AG04450 (cell line): ENCODE data around the gene JPH4. TPM values are rescaled to one million over a fixed set of nuclear protein-coding genes. Genes with fewer than 3 reads are reported as not detected.
"Not testable (repeated sequence)": the region's sequence is repeated elsewhere in the genome, so short reads cannot be mapped to it uniquely, and the experiment has no call there.

ENCODE experiments used
- CTCF ChIA-PET: fragments of 300-600, 350-600 bp; formaldehyde crosslinking; extraction: SDS; loops from one replicate; lab custom pipeline; 2022; ENCODE audit warnings: antibody characterized with exemption, inconsistent platforms; lab: Charles Lee
- POLR2A ChIA-PET: fragments of 350-600 bp; formaldehyde crosslinking; extraction: SDS; loops from one replicate; lab custom pipeline; 2021; ENCODE audit warnings: antibody characterized with exemption, inconsistent platforms; lab: Yijun Ruan, JAX
- DNase-seq: peaks from one replicate; pipeline ENCODE4 v3.0.0-alpha.2; 2011; ENCODE audit warnings: low read depth, low spot score
- H3K27ac ChIP-seq: one replicate; pipeline ENCODE4 v1.5.1; 2012; ENCODE audit warnings: low read depth, low read length, control low read depth
- H3K27me3 ChIP-seq: one replicate; pipeline ENCODE4 v1.6.0; 2012; ENCODE audit warnings: low read length; ENCODE audit not compliant: control insufficient read depth, insufficient read depth
- H3K4me3 ChIP-seq: 2 replicates; pipeline ENCODE4 v1.5.1; 2011; ENCODE audit warnings: mild to moderate bottlenecking, low read depth, low read length, control low read depth
- H3K9me3 ChIP-seq: 2 replicates; pipeline ENCODE4 v1.5.1; 2012; ENCODE audit warnings: low read length; ENCODE audit not compliant: control insufficient read depth, insufficient read depth
- polyA plus RNA-seq: library from polyadenylated mRNA; depleted of rRNA; stranded (reverse); fragments of >200 nt; gene quantifications from 2 replicates; pipeline ENCODE4 v1.2.3, GENCODE V29; 2011
- TF ChIP-seq, protein P1 (sequence below): IDR thresholded peaks from 2 replicates; pipeline ENCODE4 v1.5.1; 2011; ENCODE audit warnings: low read depth, low read length, control low read depth, inconsistent platforms

Gene JPH4
- polyA plus RNA-seq, 1 experiment, result not detected

DNA sequence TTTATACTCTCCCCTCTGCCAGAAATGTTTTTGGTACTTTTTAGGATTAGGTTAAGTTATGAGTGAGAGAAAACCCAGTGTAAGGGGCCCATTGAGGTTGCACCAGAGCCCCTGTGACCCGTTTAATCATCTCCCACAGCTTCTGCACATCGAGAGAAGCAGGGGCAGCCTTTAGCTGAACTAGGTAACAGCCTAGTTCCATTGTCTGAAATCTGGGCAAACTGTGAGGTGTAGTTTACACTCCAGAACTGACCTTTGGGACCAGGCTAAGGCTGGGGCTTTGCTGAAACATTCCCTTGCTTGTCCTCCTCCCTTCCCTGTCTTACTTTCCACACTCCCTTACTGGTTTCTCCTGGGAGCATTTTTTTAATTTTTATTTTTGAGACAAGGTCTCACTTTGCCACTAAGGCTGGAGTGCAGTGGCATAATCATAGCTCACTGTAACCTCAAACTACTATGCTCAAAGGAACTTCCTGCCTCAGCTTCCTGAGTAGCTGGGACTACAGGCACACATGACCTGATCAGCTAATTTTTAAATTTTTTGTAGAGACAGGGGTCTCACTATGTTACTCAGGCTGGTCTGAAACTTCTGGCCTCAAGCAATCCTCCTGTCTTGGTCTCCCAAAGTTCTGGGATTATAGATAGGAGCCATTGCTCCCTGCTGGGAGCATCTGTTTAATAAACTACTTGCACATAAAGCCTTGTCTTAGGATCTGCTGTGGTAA, 31.7 kb upstream of the JPH4 start:
- TF ChIP-seq, protein P1, sequence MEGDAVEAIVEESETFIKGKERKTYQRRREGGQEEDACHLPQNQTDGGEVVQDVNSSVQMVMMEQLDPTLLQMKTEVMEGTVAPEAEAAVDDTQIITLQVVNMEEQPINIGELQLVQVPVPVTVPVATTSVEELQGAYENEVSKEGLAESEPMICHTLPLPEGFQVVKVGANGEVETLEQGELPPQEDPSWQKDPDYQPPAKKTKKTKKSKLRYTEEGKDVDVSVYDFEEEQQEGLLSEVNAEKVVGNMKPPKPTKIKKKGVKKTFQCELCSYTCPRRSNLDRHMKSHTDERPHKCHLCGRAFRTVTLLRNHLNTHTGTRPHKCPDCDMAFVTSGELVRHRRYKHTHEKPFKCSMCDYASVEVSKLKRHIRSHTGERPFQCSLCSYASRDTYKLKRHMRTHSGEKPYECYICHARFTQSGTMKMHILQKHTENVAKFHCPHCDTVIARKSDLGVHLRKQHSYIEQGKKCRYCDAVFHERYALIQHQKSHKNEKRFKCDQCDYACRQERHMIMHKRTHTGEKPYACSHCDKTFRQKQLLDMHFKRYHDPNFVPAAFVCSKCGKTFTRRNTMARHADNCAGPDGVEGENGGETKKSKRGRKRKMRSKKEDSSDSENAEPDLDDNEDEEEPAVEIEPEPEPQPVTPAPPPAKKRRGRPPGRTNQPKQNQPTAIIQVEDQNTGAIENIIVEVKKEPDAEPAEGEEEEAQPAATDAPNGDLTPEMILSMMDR, result no peak

DNA sequence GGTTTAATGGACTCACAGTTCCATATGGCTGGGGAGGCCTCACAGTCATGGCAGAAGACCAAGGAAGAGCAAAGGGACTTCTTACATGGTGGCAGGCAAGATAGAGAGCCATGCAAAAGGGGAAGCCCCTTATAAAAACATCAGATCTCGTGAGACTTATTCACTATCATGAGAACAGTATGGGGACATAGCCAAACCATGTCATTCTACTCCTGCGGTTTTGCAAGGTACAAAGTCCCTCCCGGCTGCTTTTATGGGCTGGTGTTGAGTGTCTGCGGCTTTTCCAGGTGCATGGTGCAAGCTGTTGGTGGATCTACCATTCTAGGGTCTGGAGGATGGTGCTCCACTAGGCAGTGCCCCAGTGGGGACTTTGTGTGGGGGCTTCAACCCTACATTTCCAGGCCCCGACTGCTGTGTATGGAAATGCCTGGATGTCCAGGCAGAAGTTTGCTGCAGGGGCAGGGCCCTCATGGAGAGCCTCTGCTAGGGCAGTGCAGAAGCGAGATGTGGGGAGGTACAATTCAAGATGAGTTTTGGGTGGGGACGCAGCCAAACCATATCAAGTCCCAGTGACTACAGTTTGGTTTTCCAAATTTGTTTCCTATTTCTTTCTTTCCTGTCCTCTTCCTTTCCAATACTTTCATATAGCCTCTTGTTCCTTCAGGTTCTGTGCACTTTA, 31.0 kb upstream of the JPH4 start:
- CTCF ChIA-PET, result interaction anchor here (0.8 kb wide), 1 partner anchor 56 kb away, joined by 3 read pairs; no protein-coding TSS in a partner anchor
- H3K27me3 ChIP-seq, H3K27ac ChIP-seq, POLR2A ChIA-PET, DNase-seq, H3K9me3 ChIP-seq, H3K4me3 ChIP-seq: not testable (repeated sequence)

More for the DNA sequence above, 31.7 kb upstream of the JPH4 start:
- Histone ChIP-seq H3K27ac (no peak overlapping the region), H3K9me3 (no peaks in the 10 kb centered on the region), H3K4me3 (no peak overlapping the region), H3K27me3 (peaks cover 4% of the 10 kb centered on the region)
- no peak for DNase-seq
- CTCF ChIA-PET, result interaction anchor here (0.8 to 4.6 kb wide), 2 partner anchors 21 to 56 kb away, joined by 3 to 27 read pairs; no protein-coding TSS in a partner anchor
- POLR2A ChIA-PET, result no interaction called here

DNA sequence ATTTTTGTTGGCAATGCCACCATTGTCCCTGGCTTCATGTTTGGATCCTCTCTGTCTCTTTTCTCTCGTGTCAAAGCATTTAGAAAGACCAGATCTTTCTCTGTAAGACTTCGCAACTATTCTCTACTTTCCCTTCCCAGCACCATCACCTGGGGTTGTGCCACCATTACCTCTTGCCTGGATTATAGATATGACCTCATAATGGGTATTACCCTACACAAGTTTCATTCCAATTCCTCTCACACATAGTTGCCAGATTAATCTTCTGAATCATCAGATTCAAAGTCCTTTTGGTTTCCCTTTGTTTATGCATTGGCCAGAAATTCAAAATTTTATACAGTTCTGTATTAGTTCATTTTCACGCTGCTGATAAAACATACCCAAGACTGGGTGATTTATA, 30.4 kb upstream of the JPH4 start:
- TF ChIP-seq, protein P1, result no peak
- Histone ChIP-seq H3K27me3 (peaks cover 4% of the 10 kb centered on the region), H3K9me3 (no peaks in the 10 kb centered on the region), H3K4me3 (no peak overlapping the region), H3K27ac (no peak overlapping the region)
- POLR2A ChIA-PET, result no interaction called here
- CTCF ChIA-PET, result no interaction called here
- no peak for DNase-seq

DNA sequence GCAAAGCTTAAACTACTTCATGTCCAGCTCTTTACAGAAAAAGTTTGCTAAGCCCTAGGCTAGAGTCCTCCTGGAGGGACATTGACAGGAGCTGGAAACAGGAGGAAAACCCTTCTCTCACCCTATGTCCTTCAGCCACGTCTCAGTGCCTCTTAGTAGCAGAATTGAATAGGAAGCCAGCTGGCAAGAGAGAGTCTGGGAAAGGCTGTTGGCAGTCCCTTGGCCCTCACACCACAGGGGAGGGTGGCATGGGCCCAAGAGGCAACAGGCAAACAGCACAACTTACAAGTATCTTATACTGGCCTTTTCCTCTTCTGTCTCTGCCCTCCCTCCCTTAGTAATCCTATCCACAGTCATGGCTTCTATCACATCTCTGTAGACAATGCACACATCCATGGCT, 29.9 kb upstream of the JPH4 start:
- ChIA-PET POLR2A (no interaction called here), CTCF (interaction anchor here (1.7 kb wide), 1 partner anchor 23 kb away, joined by 8 read pairs; no protein-coding TSS in a partner anchor)
- H3K9me3 ChIP-seq, result no peaks in the 10 kb centered on the region
- TF ChIP-seq, protein P1, result no peak
- no peak for DNase-seq
- peaks cover 4% of the 10 kb centered on the region for H3K27me3 ChIP-seq
- no peak overlapping the region for H3K4me3 ChIP-seq
- no peak overlapping the region for H3K27ac ChIP-seq

DNA sequence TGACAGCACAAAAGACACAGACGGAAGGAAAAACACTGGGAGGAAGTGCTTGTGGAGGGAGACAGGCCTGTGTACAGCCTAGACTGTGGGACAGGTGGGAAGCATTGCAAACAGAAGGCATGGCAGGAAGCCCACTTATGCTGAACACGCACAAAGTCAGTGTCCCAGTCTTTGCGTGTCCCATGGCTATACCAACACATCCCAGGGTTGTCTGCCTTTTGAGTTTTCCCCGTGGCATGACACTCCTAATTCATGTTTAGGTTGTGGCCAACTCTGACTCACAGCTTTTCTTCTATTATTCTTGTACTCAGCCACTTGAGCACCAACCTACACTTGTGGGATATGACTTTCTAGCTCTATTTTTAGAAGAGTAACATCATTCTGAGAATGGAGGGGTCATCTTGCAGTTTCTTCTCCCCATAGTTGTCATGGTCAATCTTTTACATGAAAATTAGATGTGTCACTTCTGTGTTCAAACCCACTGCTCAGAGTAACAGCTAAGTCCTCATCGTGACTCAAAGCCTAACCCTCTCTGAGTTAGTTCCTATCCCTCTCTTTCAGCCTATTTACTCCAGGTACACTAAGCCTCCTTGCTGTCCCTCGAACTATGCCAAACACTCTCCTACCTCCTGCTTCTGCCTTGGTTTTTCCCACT, 27.5 kb upstream of the JPH4 start:
- DNase-seq, result no peak
- no peaks in the 10 kb centered on the region for H3K9me3 ChIP-seq
- H3K4me3 ChIP-seq, result no peak overlapping the region
- ChIA-PET CTCF (interaction anchor here (0.7 kb wide), 1 partner anchor 17 kb away, joined by 4 read pairs; no protein-coding TSS in a partner anchor), POLR2A (no interaction called here)
- H3K27me3 ChIP-seq, result peaks cover 7% of the 10 kb centered on the region
- H3K27ac ChIP-seq, result no peak overlapping the region
- TF ChIP-seq, protein P1, result no peak
